D341Med (cell line): ENCODE data around the gene PLD4.
"Not testable (repeated sequence)": the region's sequence is repeated elsewhere in the genome, so short reads cannot be mapped to it uniquely, and the experiment has no call there.

Source experiments
- DNase-seq: peaks from one replicate; pipeline ENCODE4 v3.0.0; 2012; ENCODE audit warnings: low spot score

PLD4 gene

GRCh38 chr14:104898870-104899510 lies 25.7 kb upstream of the PLD4 start:
- DNase-seq, result no peak

DNA sequence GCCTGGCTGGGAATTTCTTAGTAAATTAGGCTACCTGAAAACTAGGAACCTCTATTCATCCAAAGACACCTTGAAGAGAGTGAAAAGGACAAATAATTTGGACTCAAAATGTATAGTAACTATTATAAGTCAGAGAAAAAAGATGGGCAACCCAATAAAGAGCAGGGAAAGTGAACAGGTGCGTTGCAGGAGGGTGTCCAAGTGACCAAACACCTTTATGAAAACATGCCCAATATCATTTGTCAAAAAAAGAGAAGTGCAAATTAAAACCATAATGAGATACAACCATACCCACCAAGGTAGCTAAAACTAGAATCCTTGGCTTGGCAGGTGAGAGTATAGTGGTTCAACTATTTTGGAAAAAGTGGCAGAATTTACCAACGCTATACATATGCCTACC lies 24.9 kb upstream of the PLD4 start:
- DNase-seq, result no peak

DNA sequence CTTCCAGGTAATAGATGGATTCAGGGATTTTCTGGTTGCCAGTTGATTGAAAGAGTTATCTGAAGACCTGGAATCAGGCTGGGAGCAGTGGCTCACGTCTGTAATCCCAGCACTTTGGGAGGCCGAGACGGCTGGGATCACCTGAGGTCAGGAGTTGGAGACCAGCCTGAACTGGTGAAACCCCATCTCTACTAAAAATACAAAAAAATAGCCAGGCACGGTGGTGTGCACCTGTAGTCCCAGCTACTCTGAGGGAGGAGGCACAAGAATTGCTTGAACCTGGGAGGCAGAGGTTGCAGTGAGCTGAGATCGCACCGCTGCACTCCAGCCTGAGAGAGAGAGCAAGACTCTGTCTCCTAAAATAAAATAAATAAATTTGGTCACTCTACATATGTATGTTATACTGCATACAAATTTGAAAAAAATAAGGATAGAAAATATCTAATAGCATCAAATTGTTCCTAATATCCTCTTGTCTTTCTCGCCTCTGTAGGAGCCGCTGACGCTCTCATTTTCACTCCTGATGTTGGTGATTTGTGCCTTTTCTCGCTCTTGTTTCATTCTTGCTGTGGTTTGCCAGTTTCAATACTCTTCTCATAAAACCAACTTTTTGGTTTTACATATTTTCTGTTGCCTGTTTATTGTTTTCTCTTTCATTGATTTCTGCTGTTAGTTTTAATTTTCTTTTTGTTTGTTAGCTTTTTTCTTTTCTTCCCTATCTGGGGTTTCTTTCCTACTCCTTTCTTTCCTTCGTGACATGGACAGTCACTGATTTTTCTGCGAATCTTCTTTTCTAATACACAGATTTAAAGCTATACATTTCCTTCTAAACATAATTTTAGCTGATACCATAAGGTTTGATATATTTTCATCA lies 23.8 kb upstream of the PLD4 start:
- DNase-seq, result no peak

DNA sequence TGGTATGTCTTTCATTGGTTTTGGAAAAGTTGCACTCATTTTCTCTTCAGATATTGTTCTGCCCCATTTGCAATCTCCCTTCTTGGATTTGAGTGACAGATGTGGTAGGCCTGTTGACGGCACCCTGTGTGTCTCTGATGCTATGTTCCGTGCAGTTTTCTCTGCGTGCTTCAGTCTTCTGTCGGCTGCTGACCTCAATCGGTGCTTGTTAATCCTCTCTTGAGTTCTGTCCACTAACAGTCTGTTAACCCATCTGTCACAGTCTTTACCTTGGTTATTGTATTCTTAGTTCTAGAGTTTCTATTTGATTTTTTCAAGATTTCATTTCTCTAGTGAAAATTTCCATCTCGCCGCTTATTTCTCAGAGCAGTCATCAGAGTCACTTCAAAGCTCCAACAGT lies 20.7 kb upstream of the PLD4 start:
- no peak for DNase-seq

DNA sequence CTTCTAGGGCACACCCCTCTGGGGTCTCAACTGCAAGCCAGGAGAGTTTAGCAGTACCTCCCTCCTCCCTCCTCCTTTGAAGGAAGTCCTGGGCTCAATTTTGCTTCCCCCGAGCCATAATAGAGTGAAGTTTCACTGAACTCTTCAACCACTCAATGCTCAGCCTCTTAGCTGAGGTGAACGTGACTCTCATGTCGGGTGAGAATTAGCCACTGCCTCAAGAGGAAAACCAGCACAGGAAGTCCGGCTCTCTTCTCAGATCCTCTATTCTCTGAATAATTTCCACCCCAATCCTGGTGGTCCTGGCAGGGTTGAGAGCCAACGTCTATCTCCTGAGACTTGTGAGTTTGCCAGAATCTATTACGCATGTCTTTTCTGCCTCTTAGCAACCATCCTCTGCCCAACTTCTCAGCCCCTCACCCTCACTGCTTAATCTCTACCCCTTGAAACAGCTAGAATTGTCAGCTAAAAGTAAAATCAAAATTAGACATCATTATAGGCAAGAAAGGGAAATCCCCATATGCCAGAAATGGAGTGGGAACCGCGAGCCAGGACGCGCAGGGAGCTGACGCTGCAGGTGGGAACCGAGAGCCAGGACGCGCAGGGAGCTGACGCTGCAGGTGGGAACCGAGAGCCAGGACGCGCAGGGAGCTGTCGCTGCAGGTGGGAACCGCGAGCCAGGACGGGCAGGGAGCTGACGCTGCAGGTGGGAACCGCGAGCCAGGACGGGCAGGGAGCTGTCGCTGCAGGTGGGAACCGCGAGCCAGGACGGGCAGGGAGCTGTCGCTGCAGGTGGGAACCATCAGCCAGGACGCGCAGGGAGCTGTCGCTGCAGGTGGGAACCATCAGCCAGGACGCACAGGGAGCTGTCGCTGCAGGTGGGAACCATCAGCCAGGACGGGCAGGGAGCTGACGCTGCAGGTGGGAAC lies 19.8 kb upstream of the PLD4 start:
- not testable (repeated sequence) for DNase-seq

- not testable (repeated sequence) for DNase-seq
Measured at GRCh38 chr14:104905579-104905933, 19.1 kb upstream of the PLD4 start.

GRCh38 chr14:104908303-104908702 lies 16.4 kb upstream of the PLD4 start:
- DNase-seq, result no peak

DNA sequence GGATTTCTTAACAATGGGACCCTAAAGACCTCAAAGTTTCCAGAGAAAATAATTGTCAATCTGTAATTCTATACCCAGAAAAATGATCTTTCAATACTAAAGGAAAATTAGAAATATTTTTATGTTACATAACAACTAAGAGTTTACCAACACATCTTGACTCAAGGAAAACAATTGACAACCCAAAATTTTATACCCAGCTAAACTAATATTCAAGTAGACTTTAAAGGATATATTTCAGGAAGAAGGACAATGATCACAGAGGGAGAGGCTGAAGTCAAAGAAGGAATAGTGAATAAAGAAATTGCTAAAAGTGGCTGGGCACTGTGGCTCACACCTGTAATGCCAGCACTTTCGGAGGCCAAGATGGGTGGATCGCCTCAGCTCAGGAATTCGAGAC lies 12.6 kb upstream of the PLD4 start:
- no peak for DNase-seq

DNA sequence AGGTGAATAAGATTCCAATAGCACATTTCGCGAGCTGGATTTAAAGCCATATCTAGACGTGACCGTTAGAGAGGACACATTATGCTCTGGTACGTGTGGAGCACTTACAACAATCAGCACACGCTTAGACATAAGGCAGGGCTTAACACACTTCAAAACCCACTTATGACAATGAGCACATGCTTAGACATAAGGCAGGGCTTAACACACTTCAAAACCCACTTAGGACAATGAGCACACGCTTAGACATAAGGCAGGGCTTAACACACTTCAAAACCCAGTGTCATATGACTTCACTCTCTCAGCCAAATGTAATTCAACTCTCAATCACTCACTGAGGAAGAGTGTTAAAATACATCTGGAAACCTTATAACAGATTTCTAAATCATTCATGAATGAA lies 11.2 kb upstream of the PLD4 start:
- DNase-seq, result peak; percentile 28

DNA sequence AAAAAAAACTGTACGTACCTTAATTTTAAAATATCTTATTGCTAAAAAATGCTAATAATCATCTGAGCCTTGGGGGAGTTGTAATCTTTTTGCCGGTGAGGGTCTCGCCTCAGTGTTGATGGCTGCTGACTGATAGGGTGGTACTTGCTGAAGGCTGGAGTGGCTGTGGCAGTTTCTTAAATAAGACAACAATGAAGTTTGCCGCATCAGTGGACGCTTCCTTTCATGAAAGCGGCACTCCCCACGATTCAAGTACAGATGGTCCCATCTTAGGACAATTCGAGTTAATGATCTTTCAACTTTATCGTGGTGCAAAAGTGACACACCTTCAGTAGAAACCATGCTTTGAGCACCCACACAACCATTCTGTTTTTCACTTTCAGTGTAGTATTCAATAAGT lies 7.6 kb upstream of the PLD4 start:
- no peak for DNase-seq

DNA sequence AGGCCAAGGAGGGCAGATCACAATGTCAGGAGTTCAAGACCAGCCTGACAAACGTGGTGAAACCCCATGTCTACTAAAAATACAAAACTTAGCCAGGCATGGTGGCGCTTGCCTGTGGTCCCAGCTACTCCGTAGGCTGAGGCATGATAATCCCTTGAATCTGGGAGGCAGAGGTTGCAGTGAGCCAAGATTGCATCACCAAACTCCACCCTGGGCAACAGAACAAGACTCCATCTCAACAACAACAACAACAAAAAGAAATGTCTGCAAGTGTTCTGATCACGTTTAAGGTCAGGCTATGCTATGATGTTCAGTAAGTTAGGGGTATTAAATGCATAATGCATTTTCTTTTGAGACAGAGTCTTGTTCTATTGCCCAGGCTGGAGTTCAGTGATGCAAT lies 6.7 kb upstream of the PLD4 start:
- no peak for DNase-seq

GRCh38 chr14:104919152-104919992 lies 5.3 kb upstream of the PLD4 start:
- not testable (repeated sequence) for DNase-seq

DNA sequence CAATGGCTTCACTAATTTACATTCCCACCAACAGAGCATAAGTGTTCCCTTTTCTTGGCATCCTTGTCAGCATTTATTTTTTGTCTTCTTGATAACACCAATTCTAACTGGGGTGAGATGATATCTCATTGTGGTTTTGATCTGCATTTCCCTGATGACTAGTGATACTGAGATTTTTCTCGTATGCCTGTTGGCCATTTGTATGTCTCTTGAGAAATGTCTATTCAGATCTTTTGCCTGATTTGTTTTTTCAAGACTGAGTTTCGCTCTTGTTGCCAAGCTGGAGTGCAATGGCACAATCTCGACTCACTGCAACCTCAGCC lies 4.7 kb upstream of the PLD4 start:
- DNase-seq, result no peak

DNA sequence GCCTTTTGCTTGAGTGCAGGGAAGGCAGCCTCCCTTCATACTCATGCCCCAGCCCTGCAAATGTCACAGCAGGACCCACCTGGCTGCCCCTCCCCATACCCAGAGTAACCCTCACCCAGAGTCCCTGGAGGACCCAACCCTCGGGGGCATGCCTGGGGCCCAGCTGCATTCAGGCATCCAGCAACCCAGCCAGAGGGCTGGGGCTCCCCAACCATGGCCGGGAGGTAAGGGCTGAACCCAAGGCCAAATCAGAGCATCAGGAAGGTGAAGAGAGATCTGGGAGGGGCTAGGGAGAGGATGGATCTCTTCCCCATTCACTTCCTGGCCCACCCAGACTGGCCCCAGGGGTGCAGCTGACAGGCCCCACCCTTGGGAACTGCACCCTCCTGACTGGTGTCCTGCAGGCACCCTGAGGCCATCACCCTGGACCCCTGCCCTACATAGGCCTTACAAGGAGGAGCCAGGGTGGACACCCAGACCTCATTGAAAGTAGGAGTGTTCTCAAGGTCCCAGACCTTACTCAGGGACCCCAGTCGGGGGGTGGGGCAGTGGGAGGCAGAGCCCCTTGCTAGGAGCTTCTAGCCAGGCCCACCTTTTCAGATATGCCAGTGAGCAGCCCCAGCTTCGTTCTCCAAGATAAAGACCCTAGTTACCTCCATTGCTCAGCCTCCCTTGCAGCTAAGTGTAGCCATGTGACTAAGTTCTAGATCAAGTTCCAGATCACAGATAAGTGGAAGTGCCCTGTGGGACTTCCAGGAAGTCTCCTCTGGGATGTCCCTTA lies 849 bp upstream of the PLD4 start:
- no peak for DNase-seq

- DNase-seq, result no peak
Measured at GRCh38 chr14:104925214-104925854, 655 bp downstream of the PLD4 start.

GRCh38 chr14:104925855-104926609 lies 1.4 kb downstream of the PLD4 start:
- no peak for DNase-seq

- DNase-seq, result no peak
Measured at GRCh38 chr14:104926619-104927431, 2.1 kb downstream of the PLD4 start.

DNA sequence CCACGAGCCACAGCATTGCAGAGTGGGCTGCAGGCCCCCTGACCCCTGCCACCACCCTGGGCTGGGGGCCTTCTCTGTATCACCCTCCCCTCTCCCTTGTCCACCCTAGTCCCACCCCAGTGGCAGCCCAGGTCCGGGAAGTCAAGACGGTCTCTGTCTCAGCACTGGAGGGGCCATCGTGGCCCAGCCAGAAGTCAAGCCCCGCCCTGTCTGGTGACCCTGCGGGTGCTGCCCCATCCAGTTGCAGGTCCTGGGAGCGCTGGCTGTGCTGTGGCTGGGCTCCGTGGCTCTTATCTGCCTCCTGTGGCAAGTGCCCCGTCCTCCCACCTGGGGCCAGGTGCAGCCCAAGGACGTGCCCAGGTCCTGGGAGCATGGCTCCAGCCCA lies 2.7 kb downstream of the PLD4 start:
- no peak for DNase-seq

DNA sequence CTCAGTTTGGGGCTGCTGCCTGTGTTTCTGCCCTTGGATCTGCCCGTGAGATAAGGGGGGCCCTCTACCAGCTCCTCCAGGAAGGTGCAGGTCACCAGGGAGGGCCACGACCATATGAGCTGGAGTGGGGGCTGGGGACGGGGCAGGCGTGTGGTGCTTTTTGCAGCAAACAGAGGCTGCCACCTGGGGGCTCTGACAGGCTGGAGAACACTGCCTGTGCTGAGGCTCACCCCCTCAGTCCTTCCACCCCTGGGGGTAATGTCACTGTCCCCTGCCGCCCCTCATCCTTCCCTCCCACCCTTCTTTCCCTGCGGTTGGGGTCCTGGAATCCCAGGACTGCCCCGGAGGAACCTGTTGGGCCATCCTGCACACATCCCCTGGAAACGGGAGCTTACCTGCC lies 3.2 kb downstream of the PLD4 start:
- DNase-seq, result no peak
